ENCODE data around the gene RARS2.

DNA sequence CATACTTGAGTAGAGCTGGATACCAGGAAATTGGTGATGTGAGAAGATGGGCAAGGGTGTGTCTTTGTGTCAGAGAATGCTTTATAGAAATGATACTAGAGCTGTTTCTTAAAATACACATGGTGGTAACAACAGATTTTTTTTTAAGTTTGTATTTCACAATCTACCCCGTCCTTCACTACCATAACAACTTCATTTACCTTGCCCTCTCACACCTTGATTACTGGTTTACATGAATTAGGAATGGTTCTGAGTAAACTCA, 45.4 kb downstream of the RARS2 start:
- TF ChIP-seq, protein P1, sequence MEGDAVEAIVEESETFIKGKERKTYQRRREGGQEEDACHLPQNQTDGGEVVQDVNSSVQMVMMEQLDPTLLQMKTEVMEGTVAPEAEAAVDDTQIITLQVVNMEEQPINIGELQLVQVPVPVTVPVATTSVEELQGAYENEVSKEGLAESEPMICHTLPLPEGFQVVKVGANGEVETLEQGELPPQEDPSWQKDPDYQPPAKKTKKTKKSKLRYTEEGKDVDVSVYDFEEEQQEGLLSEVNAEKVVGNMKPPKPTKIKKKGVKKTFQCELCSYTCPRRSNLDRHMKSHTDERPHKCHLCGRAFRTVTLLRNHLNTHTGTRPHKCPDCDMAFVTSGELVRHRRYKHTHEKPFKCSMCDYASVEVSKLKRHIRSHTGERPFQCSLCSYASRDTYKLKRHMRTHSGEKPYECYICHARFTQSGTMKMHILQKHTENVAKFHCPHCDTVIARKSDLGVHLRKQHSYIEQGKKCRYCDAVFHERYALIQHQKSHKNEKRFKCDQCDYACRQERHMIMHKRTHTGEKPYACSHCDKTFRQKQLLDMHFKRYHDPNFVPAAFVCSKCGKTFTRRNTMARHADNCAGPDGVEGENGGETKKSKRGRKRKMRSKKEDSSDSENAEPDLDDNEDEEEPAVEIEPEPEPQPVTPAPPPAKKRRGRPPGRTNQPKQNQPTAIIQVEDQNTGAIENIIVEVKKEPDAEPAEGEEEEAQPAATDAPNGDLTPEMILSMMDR (conservative IDR thresholded peaks at IDR 0.05; ENCODE audit: low read length): no peak
- TF ChIP-seq EZH2phosphoT487 (IDR thresholded peaks at IDR 0.05; ENCODE audit: borderline replicate concordance): no peak
